Stimulated activated CD4-positive, alpha-beta T cell treated with anti-CD3 and anti-CD28 coated beads, Interleukin-1b, Interleukin-23, amount 100 ng/mL, for 24 hours (primary cell): ENCODE data around the gene UBE3C.

Experiments
- DNase-seq, 4 experiments: peaks; one replicate each; pipeline ENCODE4 v3.0.0-alpha.2; 2020; ENCODE audit warnings: low read depth in 4 of 4, low spot score in 1 of 4

Gene UBE3C

GRCh38 chr7:157282141-157282801 lies 143.5 kb downstream of the UBE3C start:
- DNase-seq: no peak

GRCh38 chr7:157284229-157285014 lies 145.7 kb downstream of the UBE3C start:
- DNase-seq: no peak

GRCh38 chr7:157291404-157292080 lies 152.8 kb downstream of the UBE3C start:
- DNase-seq: no peak

GRCh38 chr7:157292258-157292657 lies 153.5 kb downstream of the UBE3C start:
- DNase-seq: no peak

- DNase-seq: no peak
Observed at GRCh38 chr7:157292770-157293412, 154.2 kb downstream of the UBE3C start.

- DNase-seq: no peak
Observed at GRCh38 chr7:157293413-157293788, 154.7 kb downstream of the UBE3C start.

GRCh38 chr7:157294773-157295172 lies 156.0 kb downstream of the UBE3C start:
- no peak for DNase-seq

- no peak for DNase-seq
Observed at GRCh38 chr7:157295338-157295737, 156.6 kb downstream of the UBE3C start.

- no peak for DNase-seq
Observed at GRCh38 chr7:157297185-157297584, 158.5 kb downstream of the UBE3C start.

- DNase-seq: no peak
Observed at GRCh38 chr7:157299317-157299612, 160.5 kb downstream of the UBE3C start.

- no peak for DNase-seq
Observed at GRCh38 chr7:157299613-157300368, 161.1 kb downstream of the UBE3C start.

GRCh38 chr7:157300369-157300825 lies 161.7 kb downstream of the UBE3C start:
- DNase-seq: no peak

GRCh38 chr7:157301610-157302120 lies 162.9 kb downstream of the UBE3C start:
- no peak for DNase-seq

- no peak for DNase-seq
Observed at GRCh38 chr7:157306846-157307838, 168.4 kb downstream of the UBE3C start.

- no peak for DNase-seq
Observed at GRCh38 chr7:157309988-157310668, 171.4 kb downstream of the UBE3C start.

GRCh38 chr7:157310676-157311185 lies 172.0 kb downstream of the UBE3C start:
- DNase-seq: no peak

GRCh38 chr7:157312941-157313340 lies 174.2 kb downstream of the UBE3C start:
- DNase-seq: no peak

GRCh38 chr7:157313645-157314044 lies 174.9 kb downstream of the UBE3C start:
- no peak for DNase-seq
